ENCODE results near the gene CRB2.
A peak's percentile ranks its signal among the peaks of the same experiment; 100 is the strongest.

Gene CRB2

DNA sequence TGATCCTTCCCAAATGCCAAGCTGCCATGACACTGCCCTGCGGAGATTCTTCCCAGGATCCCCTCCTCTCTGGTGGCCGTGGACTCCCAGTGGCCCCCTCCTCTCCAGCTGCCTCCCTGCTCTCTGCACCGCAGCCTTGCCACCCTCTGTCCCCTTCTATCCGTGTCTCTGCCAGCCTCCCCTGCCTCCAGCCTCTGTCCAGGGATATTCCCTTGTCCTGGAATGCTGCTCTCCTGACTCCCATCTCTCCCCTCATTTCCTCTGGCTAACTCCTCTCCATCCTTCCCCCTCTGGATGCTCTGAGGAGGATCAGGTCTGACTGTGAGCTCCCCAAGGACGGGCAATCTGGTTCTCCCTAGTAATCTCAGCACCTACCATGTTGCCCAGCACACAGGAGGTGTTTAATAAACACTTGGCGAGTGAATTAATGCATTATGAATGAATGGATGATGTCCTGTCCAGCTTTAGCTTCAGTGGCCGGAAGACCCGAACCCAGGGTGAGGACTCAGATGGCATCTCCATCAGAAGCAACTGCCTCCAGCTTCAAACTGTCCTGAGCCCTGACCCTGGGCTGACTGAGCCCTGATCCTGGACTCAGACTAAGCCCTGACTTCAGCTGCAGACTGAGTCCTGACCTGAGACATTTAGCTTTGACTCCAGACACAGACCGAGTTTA lies 7.5 kb upstream of the CRB2 start:
- DNase-seq = no peak

DNA sequence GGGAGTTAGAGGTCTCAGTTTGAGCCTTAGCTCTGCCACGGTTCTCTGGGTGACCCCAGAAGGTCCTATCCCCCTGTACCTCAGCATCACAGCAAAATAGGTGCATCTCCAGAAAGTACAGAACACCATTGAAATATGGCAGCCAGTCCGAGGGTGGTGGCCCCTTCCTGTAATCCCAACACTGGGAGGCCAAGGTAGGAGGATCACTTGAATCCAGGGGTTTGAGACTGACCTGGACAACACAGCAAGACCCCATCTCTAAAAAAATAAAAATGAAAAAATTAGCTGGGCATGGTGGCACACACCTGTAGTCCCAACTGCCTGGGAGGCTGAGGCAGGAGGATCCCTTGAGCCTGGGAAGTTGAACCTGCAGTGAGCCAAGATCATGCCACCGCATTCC lies 7.0 kb upstream of the CRB2 start:
- no peak for DNase-seq

GRCh38 chr9:123349691-123350480 lies 6.1 kb upstream of the CRB2 start:
- peak; percentile 32 for DNase-seq

DNA sequence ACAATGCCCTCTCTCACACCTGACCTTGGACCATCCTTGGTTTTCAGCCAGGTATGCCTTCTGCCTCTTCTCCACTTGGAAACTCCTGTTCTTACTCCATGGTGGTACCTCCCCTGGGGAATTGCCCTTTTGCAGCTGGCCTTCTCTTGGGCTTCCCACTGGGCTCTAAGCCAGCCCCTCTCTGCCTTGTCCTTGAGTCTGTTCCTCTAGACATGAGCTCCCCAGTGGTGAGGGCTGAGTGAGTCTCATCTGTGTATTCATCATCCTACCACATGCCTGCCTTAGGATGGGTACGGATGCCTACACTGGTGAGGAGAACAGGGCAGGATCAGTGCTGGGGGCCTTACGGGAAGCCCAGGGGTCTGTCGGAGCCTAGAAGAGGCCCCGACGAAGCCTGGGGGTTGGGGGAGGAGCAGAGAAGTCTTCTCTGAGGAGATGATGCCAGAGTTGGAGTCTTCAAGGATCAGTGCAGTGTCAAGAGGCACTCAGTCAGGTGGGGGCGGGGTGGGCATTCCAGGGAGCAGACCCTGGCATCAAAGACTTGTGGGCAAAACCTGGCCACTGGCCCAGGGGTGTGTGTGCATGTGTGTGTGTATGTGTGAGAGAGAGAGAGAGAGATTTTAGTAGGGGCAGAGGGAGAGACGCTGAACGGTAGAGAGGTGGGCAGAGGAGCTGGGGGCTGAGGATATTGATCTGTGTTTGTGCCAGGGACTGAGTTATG lies 5.2 kb upstream of the CRB2 start:
- no peak for DNase-seq

DNA sequence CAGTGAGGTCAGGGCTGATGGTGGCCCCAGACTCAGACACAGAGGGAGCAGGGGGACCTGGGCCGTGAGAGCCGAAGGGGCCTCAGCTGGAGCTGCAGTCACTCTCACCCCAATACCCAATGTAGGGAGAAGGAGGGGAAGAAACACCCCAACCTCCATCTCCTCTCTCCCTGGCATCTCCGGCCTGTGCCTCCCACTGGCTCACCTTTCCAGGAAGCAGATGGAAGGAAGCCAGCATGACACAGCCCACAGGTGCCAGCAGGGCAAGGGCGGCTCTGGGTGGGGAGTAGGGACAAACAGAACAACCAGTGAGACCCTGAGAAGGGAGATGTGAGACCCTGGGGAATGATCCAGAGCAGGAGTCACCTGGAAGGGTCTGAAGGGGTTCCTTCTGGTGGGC lies 3.0 kb upstream of the CRB2 start:
- no peak for DNase-seq

GRCh38 chr9:123353984-123354591 lies 1.9 kb upstream of the CRB2 start:
- peak; percentile 15 for DNase-seq

DNA sequence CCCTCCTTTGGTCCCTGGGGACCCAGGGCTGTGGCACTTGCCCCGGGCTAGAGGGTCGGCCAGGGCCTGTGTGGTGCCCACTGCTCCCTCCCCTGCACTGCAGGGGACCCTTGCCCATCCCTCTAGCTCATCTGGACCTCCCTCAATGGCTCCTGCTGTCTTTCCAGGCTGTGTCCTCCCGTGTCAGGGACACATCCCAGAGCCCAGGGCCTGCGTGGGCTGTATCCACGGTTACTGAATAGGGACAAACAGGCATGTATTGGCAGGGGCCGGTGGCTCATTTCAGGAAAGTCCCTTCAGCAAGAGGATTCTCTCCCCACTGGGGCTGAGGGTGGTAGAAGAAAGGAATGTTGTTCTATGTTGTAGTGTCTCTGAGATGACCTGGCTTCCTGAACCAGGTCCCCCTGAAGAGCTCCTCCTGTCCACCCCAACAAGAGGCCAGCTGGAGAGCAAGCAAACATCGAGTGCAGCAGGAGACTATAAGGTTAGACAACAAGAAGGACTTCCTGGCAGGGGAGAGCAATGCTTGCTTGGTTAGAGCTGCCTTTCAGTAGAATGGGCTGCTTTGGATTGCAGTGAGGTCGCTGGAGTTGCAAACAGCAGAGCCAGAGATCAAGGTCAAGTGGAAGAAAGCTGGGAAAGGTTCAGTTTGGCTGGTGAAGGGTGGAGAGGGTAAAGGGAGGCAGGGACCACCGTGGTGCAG lies 1.0 kb upstream of the CRB2 start:
- no peak for DNase-seq

GRCh38 chr9:123356851-123357742 lies 1.1 kb downstream of the CRB2 start:
- no peak for DNase-seq

DNA sequence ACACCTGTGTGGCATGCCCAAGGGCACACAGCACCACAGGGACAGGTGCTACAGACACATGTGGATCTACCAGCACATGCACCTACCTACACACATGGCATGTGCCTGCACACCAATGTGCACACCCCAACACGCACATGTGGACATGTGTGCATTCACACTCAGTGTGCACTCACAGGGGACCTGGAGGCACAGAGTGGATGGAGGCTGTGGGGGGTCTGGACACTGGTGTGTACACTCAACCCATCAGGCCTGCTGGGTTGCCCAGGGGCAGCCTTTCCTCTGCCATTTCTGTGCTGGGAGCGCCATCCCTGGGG lies 1.7 kb downstream of the CRB2 start:
- no peak for DNase-seq

DNA sequence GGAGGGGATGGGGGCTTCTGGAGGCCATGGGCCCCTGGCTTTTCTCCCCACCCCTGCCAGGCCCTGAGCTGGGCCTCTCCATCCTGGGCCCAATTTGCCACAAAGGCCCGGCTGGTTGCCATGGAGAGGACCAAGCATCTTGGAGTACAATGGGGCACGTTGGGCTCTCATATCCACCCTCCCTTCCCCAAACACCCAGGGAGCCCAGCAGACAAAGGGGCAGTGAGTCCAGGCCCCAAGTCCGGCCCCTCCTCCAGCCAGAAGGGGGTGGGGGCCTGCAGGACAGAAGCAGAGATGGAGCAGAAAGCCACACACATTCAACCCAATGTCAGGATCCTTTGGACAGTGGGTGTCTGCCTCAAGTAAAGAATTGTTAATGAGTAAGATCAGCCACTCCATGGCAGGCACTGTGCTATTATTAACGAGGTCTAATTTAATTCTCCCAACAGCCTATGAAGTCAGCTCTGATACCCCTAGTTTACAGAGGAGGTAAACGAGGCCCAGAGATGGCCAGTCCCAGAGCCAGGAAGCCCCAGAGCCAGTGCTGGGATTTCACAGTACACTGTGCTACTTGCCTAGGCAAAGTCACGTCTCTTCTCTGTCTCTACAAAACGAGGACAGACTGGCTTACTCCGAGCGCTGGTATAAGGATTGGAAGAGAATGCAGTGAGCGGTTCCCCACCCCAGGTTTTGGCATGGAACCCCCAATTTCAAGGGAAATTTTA lies 2.3 kb downstream of the CRB2 start:
- no peak for DNase-seq

GRCh38 chr9:123359106-123359505 lies 3.1 kb downstream of the CRB2 start:
- no peak for DNase-seq

DNA sequence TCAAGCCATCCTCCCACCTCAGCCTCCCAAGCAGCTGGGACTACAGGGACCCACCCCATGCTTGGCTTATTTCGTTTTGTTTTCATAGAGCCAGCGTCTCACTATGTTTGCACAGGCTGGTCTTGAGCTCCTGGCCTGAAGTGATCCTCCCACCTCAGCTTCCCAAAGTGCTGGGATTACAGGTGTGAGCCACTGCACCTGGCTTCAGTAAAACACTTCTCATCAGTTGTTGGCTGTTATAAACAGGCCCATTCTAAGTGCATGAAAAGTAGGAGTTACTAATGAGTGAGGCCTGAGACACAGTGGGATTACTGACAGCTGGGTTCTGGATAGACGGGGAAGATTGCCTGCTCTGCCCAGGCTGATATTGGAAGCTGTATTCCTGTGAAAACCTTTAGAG lies 3.5 kb downstream of the CRB2 start:
- DNase-seq = no peak

GRCh38 chr9:123360161-123361085 lies 4.4 kb downstream of the CRB2 start:
- DNase-seq = no peak

- DNase-seq = no peak
These were observed 5.2 kb downstream of the CRB2 start for GRCh38 chr9:123361086-123361730.

DNA sequence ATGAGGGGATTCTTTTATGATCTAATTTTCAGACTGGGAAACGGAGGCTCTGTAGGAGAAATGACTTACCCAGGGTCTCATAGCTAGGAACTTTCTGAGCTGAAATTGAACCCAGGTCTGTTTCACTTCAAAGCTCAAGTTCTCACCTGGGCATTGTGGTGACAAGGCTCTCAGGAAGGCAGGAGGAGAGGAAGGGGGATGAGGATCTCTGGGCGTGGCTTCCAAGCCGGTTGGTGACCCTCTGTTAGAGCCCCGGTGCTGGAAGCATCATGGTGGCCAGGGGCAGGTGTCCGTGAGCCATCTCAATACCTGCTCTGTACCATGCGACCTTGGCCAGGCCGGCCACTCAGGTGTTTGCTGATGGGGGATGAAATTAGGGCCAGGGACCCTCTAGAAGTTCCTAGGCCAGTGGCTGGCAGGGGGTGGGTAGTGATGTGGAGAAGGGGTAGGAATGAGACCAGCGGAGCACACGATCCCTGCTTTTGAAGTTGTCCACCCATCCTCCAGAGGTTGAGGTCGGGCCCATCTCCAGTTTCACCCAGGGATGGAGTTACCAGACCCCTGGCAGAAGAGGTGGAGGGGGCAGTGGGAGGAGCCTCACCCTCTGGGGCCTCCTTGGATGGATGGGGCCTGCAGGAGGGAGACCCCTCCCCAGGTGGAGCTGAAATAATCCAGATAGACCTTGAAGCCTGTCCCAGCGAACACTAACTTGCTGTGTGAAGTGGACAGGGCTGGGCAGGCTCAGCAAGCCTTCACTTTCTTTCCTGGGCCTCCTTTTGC lies 5.9 kb downstream of the CRB2 start:
- DNase-seq = no peak

GRCh38 chr9:123362856-123363255 lies 6.9 kb downstream of the CRB2 start:
- DNase-seq = no peak

DNA sequence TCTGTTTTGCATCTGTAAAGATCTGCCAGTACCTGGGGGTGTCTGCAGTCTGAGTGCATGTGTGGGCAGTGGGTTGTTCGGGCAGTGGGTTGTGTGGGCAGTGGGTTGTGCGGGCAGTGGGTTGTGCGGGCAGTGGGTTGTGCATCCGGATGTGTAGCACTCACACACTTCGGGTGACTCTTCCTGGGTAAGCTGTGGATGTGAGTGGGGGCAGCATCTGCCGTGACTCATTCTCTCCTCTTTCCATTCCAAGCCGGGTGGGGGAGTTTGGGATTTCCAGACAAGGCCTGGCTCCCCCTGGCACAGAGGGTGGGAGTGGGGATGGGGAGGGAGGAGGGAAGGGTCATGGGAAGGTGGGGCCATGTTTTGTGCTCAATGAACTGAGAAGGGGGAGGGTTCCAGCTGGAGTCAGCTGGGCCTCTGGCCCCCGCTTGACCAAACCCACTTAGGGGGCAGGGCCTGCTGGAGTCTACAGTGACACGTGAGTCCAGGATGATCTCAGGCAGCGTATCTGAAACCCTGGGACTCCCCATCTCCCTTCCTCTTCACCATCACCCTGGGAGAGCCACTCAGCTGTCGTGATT lies 8.3 kb downstream of the CRB2 start:
- DNase-seq = no peak

DNA sequence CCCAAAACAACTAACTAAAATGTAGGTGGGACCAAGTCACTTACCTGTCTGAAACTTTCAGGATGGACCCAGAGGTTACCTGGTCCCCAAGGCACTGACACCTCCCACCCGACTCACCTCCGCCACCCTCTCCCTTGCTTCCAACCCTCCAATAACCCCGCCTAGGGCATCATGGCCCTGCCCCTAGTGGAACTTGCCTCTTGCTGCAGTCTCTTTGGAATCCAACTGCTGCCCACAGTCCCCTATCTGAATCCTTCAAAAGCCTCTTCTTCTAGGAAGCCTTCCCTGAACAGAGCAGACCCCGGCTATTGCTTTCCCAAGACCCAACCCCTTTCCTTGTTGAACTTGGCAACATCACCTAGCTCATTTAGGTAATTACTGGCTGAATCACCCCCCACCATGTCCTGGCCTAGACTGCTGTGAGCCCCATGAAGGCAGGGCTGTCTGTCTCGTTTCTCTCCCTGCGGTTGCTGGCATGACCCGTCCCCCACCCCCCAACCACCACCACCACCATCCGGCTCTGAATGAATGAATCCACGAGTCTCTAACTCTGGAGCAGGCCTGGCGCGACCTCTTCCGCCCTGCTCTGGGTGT lies 9.4 kb downstream of the CRB2 start:
- no peak for DNase-seq

All from activated effector memory CD4-positive, alpha-beta T cell treated with Interleukin-2 at 50 U/mL for 16 hours (primary cell).